Endodermal cell (in vitro differentiated cells): ENCODE measurements around the gene OGA. TPM values are rescaled to one million over a fixed set of nuclear protein-coding genes. Genes with fewer than 3 reads are reported as not detected.

Experiments
- DNase-seq: peaks from one replicate; pipeline ENCODE4 v3.0.0-alpha.2; 2017
- H3K27ac ChIP-seq: 2 replicates; pipeline ENCODE4 v1.5.1; 2013; ENCODE audit warnings: mild to moderate bottlenecking, low read depth, low read length, moderate library complexity
- H3K27me3 ChIP-seq: 2 replicates; pipeline ENCODE4 v1.6.1; 2013; ENCODE audit warnings: mild to moderate bottlenecking, low read length, moderate library complexity; ENCODE audit not compliant: insufficient read depth, control insufficient read depth, poor library complexity, severe bottlenecking
- H3K36me3 ChIP-seq: 2 replicates; pipeline ENCODE4 v1.7.0; 2013; ENCODE audit warnings: mild to moderate bottlenecking, low read length, moderate library complexity; ENCODE audit not compliant: control insufficient read depth, insufficient read depth
- H3K4me1 ChIP-seq: one replicate; pipeline ENCODE4 v1.7.0; 2013; ENCODE audit warnings: low read length; ENCODE audit not compliant: control insufficient read depth, insufficient read depth
- H3K4me3 ChIP-seq: 2 replicates; pipeline ENCODE4 v1.5.1; 2013; ENCODE audit warnings: mild to moderate bottlenecking, low read length, moderate library complexity
- H3K9ac ChIP-seq: 2 replicates; pipeline ENCODE4 v1.6.1; 2013; ENCODE audit warnings: mild to moderate bottlenecking, low read length, moderate library complexity; ENCODE audit not compliant: poor library complexity, severe bottlenecking; ENCODE audit errors: extremely low read depth
- H3K9me3 ChIP-seq: 2 replicates; pipeline ENCODE4 v1.6.1; 2013; ENCODE audit warnings: mild to moderate bottlenecking, low read length, moderate library complexity; ENCODE audit not compliant: control insufficient read depth
- H3K27ac Mint-ChIP-seq: 2 replicates; pipeline ENCODE4 v1.8.0; 2020; ENCODE audit warnings: mixed read lengths
- H3K27me3 Mint-ChIP-seq: 2 replicates; pipeline ENCODE4 v1.8.0; 2021; ENCODE audit warnings: mild to moderate bottlenecking, mixed read lengths; ENCODE audit not compliant: insufficient read depth
- H3K36me3 Mint-ChIP-seq: 2 replicates; pipeline ENCODE4 v1.8.0; 2020; ENCODE audit warnings: low read depth, mixed read lengths
- H3K4me1 Mint-ChIP-seq: 2 replicates; pipeline ENCODE4 v1.8.0; 2020; ENCODE audit warnings: mixed read lengths
- H3K4me3 Mint-ChIP-seq: 2 replicates; pipeline ENCODE4 v1.8.0; 2020; ENCODE audit warnings: mild to moderate bottlenecking, moderate library complexity, mixed read lengths
- H3K9me3 Mint-ChIP-seq: 2 replicates; pipeline ENCODE4 v1.8.0; 2020; ENCODE audit warnings: mild to moderate bottlenecking, mixed read lengths
- WGBS, 2 experiments: methylation state at CpG; one replicate each; pipeline versions ENCODE4 v1.1.5 to v1.1.7; 2013; ENCODE audit warnings: missing lambda C conversion rate in 2 of 2, mixed read lengths in 1 of 2; ENCODE audit not compliant: insufficient coverage in 1 of 2, insufficient read length in 1 of 2; 5-methylcytosine and 5-hydroxymethylcytosine counted together
- total RNA-seq, 2 donors: library from RNA; stranded (reverse); fragmentation: NEBNext Ultra II Directional in 1 of 2; extraction: Animal tissue kit (Norgen Biotek cat#: 25700) in 1 of 2; gene quantifications; 2 replicates in 1 of 2; 3 replicates in 1 of 2; pipeline ENCODE4 v1.2.1, GENCODE V29; 2021
- TF ChIP-seq, protein P1 (sequence below): fragments of 200-600 bp; sonication (generic); conservative IDR thresholded peaks from 2 replicates; pipeline ENCODE4 v1.5.0; 2021; ENCODE audit warnings: antibody characterized with exemption, mild to moderate bottlenecking

OGA gene
- total RNA-seq, 2 donors from 2014 or later = 138 to 149 TPM

DNA sequence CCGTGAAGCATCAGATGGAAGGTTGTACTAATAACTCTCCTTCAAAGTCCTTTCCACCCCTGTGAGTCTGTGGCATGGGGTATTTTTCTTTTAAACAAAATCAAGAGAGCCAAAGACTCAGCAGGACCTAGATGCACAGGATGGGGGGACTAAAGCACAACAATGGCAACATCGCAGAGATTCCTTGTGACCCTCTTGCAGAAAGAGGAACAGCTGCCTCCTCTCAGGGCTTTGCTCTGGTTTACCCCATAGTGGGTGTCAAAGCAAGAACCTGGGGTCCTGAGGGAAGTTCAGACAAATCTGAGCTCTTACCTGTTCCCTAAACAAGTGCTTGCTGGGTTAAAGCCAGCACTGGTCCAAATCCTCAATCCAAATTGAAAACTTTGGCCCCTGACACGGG is 81.6 kb downstream of the OGA start:
- H3K27me3 ChIP-seq = peaks cover 14% of the 10 kb centered on the region
- peaks cover 8% of the 10 kb centered on the region for H3K4me1 Mint-ChIP-seq
- H3K4me3 ChIP-seq = no peak overlapping the region
- H3K27ac ChIP-seq = no peak overlapping the region
- H3K9ac ChIP-seq = no peak overlapping the region
- H3K9me3 Mint-ChIP-seq = no peaks in the 10 kb centered on the region
- TF ChIP-seq, protein P1, sequence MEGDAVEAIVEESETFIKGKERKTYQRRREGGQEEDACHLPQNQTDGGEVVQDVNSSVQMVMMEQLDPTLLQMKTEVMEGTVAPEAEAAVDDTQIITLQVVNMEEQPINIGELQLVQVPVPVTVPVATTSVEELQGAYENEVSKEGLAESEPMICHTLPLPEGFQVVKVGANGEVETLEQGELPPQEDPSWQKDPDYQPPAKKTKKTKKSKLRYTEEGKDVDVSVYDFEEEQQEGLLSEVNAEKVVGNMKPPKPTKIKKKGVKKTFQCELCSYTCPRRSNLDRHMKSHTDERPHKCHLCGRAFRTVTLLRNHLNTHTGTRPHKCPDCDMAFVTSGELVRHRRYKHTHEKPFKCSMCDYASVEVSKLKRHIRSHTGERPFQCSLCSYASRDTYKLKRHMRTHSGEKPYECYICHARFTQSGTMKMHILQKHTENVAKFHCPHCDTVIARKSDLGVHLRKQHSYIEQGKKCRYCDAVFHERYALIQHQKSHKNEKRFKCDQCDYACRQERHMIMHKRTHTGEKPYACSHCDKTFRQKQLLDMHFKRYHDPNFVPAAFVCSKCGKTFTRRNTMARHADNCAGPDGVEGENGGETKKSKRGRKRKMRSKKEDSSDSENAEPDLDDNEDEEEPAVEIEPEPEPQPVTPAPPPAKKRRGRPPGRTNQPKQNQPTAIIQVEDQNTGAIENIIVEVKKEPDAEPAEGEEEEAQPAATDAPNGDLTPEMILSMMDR = no peak
- no peak overlapping the region for H3K4me3 Mint-ChIP-seq
- peaks cover 14% of the 10 kb centered on the region for H3K27me3 Mint-ChIP-seq
- WGBS, 2 experiments = 50 to 84% methylated on average over 2 to 3 of the region's 3 CpGs
- no peak for DNase-seq
- no peaks in the 10 kb centered on the region for H3K36me3 Mint-ChIP-seq
- no peak overlapping the region for H3K27ac Mint-ChIP-seq
- H3K4me1 ChIP-seq = no peaks in the 10 kb centered on the region
- no peaks in the 10 kb centered on the region for H3K9me3 ChIP-seq
- H3K36me3 ChIP-seq = no peaks in the 10 kb centered on the region

Other genes starting within 250 kb of the OGA start
- 10 to 100 TPM; 51.8 to 59.3 TPM for gene POLL, start 230.2 kb downstream of the OGA start, total RNA-seq
- gene DPCD, start 230.1 kb downstream of the OGA start, total RNA-seq = 10 to 100 TPM; 33.3 to 52.0 TPM
- 10 to 100 TPM; 63.8 to 70.9 TPM for gene FBXW4, start 123.3 kb downstream of the OGA start, total RNA-seq
- 10 to 100 TPM; 13.3 to 46.5 TPM for gene FGF8, start 42.3 kb downstream of the OGA start, total RNA-seq
- 100 to 1,000 TPM in 1 of 2 donors, 10 to 100 TPM in 1; 82.2 to 133 TPM for gene NPM3, start 35.0 kb downstream of the OGA start, total RNA-seq
- gene KCNIP2, start 25.4 kb upstream of the OGA start, total RNA-seq = 1 to 10 TPM; 2.8 to 3.0 TPM
- gene ARMH3, start 237.7 kb upstream of the OGA start, total RNA-seq = 10 to 100 TPM; 18.0 to 19.7 TPM
- gene HPS6, start 246.9 kb upstream of the OGA start, total RNA-seq = 10 to 100 TPM; 19.6 to 20.8 TPM